Globus pallidus (tissue), 1 donor: ENCODE results near the gene ANK3.

ENCODE experiments used
- DNase-seq: peaks from one replicate; pipeline ENCODE4 v3.0.0-alpha.2; 2015; ENCODE audit warnings: low spot score

The ANK3 gene

GRCh38 chr10:60413306-60414012 is 23.8 kb upstream of the ANK3 start:
- no peak for DNase-seq

- DNase-seq, result no peak
Measured at GRCh38 chr10:60410970-60411369, 21.3 kb upstream of the ANK3 start.

GRCh38 chr10:60409202-60409601 is 19.5 kb upstream of the ANK3 start:
- no peak for DNase-seq

- no peak for DNase-seq
Measured at GRCh38 chr10:60406182-60406581, 16.5 kb upstream of the ANK3 start.

GRCh38 chr10:60405172-60405571 is 15.5 kb upstream of the ANK3 start:
- DNase-seq, result no peak

- DNase-seq, result no peak
Measured at GRCh38 chr10:60403168-60403873, 13.6 kb upstream of the ANK3 start.

GRCh38 chr10:60400366-60400765 is 10.7 kb upstream of the ANK3 start:
- no peak for DNase-seq

GRCh38 chr10:60399328-60399727 is 9.7 kb upstream of the ANK3 start:
- no peak for DNase-seq

GRCh38 chr10:60397792-60398191 is 8.1 kb upstream of the ANK3 start:
- no peak for DNase-seq

GRCh38 chr10:60396766-60397165 is 7.1 kb upstream of the ANK3 start:
- DNase-seq, result no peak

- DNase-seq, result no peak
Measured at GRCh38 chr10:60395711-60396110, 6.0 kb upstream of the ANK3 start.

- peak; percentile 75 for DNase-seq
Measured at GRCh38 chr10:60394446-60394845, 4.8 kb upstream of the ANK3 start.

- peak; percentile 75 for DNase-seq
Measured at GRCh38 chr10:60390224-60390626, 550 bp upstream of the ANK3 start.

GRCh38 chr10:60388709-60389301 is 870 bp downstream of the ANK3 start:
- DNase-seq, result peak; percentile 74

GRCh38 chr10:60388116-60388625 is 1.5 kb downstream of the ANK3 start:
- no peak for DNase-seq

- peak; percentile 70 for DNase-seq
Measured at GRCh38 chr10:60387531-60387930, 2.1 kb downstream of the ANK3 start.

- no peak for DNase-seq
Measured at GRCh38 chr10:60385399-60385738, 4.3 kb downstream of the ANK3 start.

GRCh38 chr10:60384708-60385398 is 4.8 kb downstream of the ANK3 start:
- peak; percentile 46 for DNase-seq

GRCh38 chr10:60384011-60384410 is 5.7 kb downstream of the ANK3 start:
- no peak for DNase-seq

GRCh38 chr10:60382946-60383681 is 6.6 kb downstream of the ANK3 start:
- no peak for DNase-seq

GRCh38 chr10:60380781-60381180 is 8.9 kb downstream of the ANK3 start:
- DNase-seq, result no peak

- DNase-seq, result no peak
Measured at GRCh38 chr10:60377955-60378354, 11.7 kb downstream of the ANK3 start.
